ENCODE results near the gene GPR89B. TPM values are rescaled to one million over a fixed set of nuclear protein-coding genes. Genes with fewer than 3 reads are reported as not detected.

GPR89B gene
- total and polyA plus RNA-seq, 2 donors (not counting 3 experiments of a cell fraction or from before 2014, with no cell fraction given): 9.8 to 20.0 TPM

DNA sequence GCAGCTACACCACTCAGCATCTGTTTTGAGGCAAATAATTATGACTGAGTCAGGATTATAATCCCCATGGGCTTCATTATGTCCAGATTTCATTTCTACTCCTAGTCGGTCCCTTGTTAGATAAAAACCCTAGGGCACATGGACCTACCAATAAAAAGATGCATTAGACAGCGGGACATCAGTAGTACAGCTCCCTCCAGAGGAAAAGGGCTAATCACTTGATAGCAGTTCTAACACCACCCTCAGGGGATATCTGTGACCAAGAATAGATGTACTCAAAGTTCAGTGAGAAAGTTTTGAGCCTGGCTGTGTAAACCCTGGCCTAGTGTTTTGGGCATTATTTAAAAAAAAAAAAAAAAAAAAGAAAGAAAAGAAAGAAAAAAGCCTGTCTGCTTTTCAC, 15.7 kb upstream of the GPR89B start:
- H3K9me1 ChIP-seq (replicated peaks; ENCODE audit: control insufficient read depth, extremely low read depth, insufficient read depth, low read length): no peaks in the 10 kb centered on the region
- dilution Hi-C loops (cut with MboI; ENCODE audit: extremely low pct_ligation_motif_present, low sequenced_read_pairs): no loop called here
- no peak for DNase-seq (ENCODE audit: low read depth, low spot score)
- no peak for TF ChIP-seq POLR2A (IDR thresholded peaks at IDR 0.05; ENCODE audit: low read depth, low read length)
- TF ChIP-seq POLR2AphosphoS5 (IDR thresholded peaks at IDR 0.05; ENCODE audit: insufficient read depth, low read depth, low read length): no peak
- no peak for TF ChIP-seq JUN (IDR thresholded peaks at IDR 0.05; ENCODE audit: borderline replicate concordance, insufficient read depth, insufficient read length, low read depth)
- TF ChIP-seq FOS (IDR thresholded peaks at IDR 0.05; ENCODE audit: borderline replicate concordance, insufficient read depth, low read length): no peak
- TF ChIP-seq EZH2 (IDR thresholded peaks at IDR 0.05; ENCODE audit: borderline replicate concordance, low read depth, low read length, severe bottlenecking): no peak
- TF ChIP-seq, protein P1, sequence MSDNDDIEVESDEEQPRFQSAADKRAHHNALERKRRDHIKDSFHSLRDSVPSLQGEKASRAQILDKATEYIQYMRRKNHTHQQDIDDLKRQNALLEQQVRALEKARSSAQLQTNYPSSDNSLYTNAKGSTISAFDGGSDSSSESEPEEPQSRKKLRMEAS (IDR thresholded peaks at IDR 0.05; ENCODE audit: insufficient read depth, insufficient read length): no peak
- no peak for TF ChIP-seq MYC (IDR thresholded peaks at IDR 0.05; ENCODE audit: low read depth, low read length)
- TF ChIP-seq, protein P2, sequence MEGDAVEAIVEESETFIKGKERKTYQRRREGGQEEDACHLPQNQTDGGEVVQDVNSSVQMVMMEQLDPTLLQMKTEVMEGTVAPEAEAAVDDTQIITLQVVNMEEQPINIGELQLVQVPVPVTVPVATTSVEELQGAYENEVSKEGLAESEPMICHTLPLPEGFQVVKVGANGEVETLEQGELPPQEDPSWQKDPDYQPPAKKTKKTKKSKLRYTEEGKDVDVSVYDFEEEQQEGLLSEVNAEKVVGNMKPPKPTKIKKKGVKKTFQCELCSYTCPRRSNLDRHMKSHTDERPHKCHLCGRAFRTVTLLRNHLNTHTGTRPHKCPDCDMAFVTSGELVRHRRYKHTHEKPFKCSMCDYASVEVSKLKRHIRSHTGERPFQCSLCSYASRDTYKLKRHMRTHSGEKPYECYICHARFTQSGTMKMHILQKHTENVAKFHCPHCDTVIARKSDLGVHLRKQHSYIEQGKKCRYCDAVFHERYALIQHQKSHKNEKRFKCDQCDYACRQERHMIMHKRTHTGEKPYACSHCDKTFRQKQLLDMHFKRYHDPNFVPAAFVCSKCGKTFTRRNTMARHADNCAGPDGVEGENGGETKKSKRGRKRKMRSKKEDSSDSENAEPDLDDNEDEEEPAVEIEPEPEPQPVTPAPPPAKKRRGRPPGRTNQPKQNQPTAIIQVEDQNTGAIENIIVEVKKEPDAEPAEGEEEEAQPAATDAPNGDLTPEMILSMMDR (IDR thresholded peaks at IDR 0.05; ENCODE audit: extremely low read depth in 1 of 2, insufficient read depth in 1 of 2, low read depth in 1 of 2, low read length in 2 of 2): no peak
- no peak for TF ChIP-seq GATA2 (IDR thresholded peaks at IDR 0.05; ENCODE audit: insufficient read depth, insufficient read length, low read depth, low read length)
- H2AFZ ChIP-seq (ENCODE audit: low read depth, low read length): no peak overlapping the region
- H3K27ac ChIP-seq (ENCODE audit: insufficient read depth, low read depth, low read length): no peak overlapping the region
- H3K4me1 ChIP-seq (ENCODE audit: control insufficient read depth, extremely low read depth, insufficient read depth, low read length): no peaks in the 10 kb centered on the region
- no peaks in the 10 kb centered on the region for H3K9me3 ChIP-seq (replicated peaks; ENCODE audit: control insufficient read depth, insufficient read depth, low read length)
- no peaks in the 10 kb centered on the region for H3K36me3 ChIP-seq (ENCODE audit: control insufficient read depth in 2 of 2, extremely low read depth in 1 of 2, insufficient read depth in 2 of 2, low read length in 2 of 2)
- no TSS peak for BruUV-seq (replicated peaks)
- H3K79me2 ChIP-seq (ENCODE audit: control insufficient read depth, insufficient read depth, low read length): no peaks in the 10 kb centered on the region
- H3K27me3 ChIP-seq (ENCODE audit: control insufficient read depth in 2 of 2, insufficient read depth in 2 of 2, low read length in 2 of 2): peaks cover 13 to 32% of the 10 kb centered on the region in 2 experiments
- ChIA-PET POLR2A (no interaction called here), CTCF (interaction anchor here (2.5 kb wide), 1 partner anchor 20 kb away, joined by 8 read pairs; no protein-coding TSS in a partner anchor)
- no peak overlapping the region for H3K4me3 ChIP-seq (replicated peaks in 1 of 3; ENCODE audit: insufficient read depth in 1 of 3, low read depth in 1 of 3, low read length in 3 of 3)
- H3K4me2 ChIP-seq (ENCODE audit: insufficient read depth, low read length): no peak overlapping the region
- H3K9ac ChIP-seq (replicated peaks; ENCODE audit: extremely low read depth, insufficient read depth, low read length): no peak overlapping the region
- intact Hi-C loops (cut with micrococcal nuclease): no loop called here
- no peak for FAIRE-seq
- no peaks in the 10 kb centered on the region for H4K20me1 ChIP-seq (replicated peaks; ENCODE audit: control insufficient read depth, extremely low read depth, insufficient read depth, low read length)

All from endothelial cell of umbilical vein (primary cell).